CD4-positive, alpha-beta T cell treated with Interleukin-2 at 100 ng/mL for 4 hours (primary cell): Measurements from ENCODE around the gene RELN.

ENCODE experiments used
- DNase-seq: peaks from one replicate; pipeline ENCODE4 v3.0.0-alpha.2; 2020; ENCODE audit warnings: low spot score

RELN gene

GRCh38 chr7:103474956-103475355, 514.5 kb downstream of the RELN start:
- DNase-seq: no peak

GRCh38 chr7:103469095-103469948, 520.1 kb downstream of the RELN start:
- no peak for DNase-seq

- DNase-seq: no peak
Observed at GRCh38 chr7:103466814-103467213, 522.6 kb downstream of the RELN start.

GRCh38 chr7:103462358-103462757, 527.1 kb downstream of the RELN start:
- DNase-seq: no peak

DNA sequence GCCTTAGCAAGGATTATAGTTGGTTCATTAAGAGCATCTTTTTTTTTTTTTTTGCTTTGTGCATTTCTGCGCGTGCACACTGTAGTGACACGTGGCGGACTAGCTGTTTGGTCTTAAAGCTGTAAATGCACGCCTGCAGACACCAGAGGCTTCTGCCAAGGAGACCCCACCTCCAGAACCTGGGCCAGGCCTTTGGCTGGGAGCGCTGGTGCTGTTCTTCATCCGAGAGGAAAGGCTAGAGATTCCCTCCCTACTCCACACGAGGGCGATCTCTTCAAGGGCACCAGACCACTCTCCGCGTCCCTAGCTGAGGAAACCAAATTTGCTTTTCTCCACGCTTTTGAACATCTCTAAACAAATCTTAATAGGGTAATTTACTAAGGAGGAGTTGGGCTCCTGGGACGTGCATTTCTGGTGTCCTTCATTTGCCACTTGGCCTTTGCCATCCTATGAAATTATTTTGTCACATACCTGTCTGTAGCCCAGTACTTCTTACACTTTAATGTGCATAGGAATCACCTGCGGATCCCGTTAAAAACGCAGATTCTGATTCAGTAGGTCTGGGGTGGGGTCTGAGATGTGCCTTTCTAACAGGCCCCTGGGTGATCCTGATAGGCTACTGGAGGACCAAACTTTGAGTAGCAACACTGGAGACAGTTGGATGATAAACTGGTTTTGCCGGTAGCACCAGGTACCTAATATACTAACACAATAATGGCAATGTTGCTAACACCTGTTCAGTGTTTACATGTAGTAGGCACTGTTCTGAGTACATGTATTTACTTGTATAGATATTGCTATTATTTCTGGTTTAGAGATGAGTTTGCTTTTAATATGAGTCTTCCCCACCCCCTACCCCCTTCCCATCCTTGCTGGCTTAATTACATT, 542.1 kb downstream of the RELN start:
- peak; percentile 11 for DNase-seq

DNA sequence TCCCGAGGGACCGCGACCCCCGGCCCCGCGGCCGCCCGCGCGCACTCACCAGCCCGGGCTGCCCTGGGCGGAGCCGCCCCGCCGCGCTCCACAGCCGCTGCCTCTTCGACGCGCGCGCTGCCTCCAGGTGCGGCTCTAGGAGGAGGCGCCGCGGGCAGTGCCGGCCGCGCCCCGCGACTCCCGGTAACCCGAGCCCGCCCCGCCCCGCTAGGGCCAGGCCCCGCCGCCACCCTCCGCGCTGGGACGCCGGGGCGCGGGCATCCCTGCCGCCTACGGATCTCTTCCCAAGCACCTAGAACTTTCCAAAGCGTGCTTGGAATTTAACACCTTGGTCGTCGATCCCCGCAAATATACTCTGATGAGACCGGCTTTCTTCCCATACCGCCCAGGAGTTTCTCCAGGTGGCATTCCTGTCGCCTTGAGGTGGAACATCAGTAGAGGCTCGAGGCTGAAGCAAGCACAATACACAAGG, 543.4 kb downstream of the RELN start, which contains the start of gene SLC26A5:
Gene SLC26A5 (minus strand): TSS at position 159 of the 472 bp plus-strand sequence. CDS start 24,693 bp downstream, outside the sequence.
- no peak for DNase-seq

GRCh38 chr7:103445228-103446048, 544.0 kb downstream of the RELN start:
- DNase-seq: no peak

DNA sequence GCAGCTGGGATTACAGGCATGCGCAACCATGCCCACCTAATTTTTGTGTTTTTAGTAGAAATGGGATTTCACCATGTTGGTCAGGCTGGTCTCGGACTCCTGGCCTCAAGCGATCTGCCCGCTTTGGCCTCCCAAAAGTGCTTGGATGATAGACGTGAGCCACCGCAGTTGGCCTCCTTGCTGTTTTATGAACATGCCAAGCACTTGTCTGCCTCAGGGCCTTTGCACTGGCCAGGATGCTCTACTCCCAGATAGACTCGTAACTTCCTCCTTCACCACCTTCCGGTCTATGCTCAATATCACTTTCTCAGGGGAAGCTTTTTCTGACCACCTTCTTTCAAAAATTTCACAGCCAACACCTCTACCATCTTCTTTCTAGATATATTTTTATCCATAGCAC, 549.8 kb downstream of the RELN start:
- DNase-seq: no peak

DNA sequence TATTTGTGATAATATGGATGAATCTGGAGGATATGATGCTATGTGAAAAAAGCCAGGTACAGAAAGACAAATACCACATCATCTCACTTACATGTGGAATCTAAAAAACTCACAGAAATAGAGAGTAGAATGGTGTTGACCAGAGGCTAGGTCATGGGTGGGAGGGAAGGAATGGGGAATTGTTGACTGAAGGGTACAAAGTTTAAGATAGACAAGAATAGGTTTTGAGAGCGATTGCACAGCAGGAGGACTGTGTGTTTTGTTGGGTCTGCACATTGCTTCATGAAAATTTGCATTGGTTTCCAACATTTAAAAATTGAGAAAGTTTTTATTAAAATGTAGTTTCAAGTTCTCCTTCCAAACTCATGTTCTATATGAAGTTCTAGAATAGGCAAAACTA, 551.8 kb downstream of the RELN start:
- DNase-seq: no peak

DNA sequence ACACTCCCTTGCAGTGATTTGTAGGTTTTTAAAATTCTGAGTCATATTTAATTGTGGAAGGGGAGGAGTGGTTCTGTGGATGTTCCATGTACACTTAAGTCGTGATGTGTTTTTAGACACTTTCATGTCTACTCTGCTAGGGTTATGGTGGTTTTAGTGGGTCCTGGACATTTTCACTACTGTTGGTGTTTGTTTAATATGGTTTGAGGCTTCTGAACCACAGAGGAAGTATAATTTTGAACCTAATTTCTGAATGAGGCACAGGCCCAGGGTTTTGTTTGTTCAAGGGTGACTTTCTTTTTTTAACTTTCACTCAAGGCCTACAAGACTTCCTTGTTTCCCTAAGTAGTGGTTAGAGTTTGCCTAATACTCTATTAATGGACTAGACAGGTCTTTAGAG, 556.7 kb downstream of the RELN start:
- no peak for DNase-seq

- DNase-seq: no peak
Observed at GRCh38 chr7:103425177-103425576, 564.3 kb downstream of the RELN start.

- DNase-seq: no peak
Observed at GRCh38 chr7:103423467-103424179, 565.8 kb downstream of the RELN start.
